ENCODE results near the gene LRP5. TPM values are rescaled to one million over a fixed set of nuclear protein-coding genes. Genes with fewer than 3 reads are reported as not detected.
"Not testable (repeated sequence)": the region's sequence is repeated elsewhere in the genome, so short reads cannot be mapped to it uniquely, and the experiment has no call there.

Gene LRP5
- total RNA-seq, 1 donor from 2014 or later = 101 TPM

DNA sequence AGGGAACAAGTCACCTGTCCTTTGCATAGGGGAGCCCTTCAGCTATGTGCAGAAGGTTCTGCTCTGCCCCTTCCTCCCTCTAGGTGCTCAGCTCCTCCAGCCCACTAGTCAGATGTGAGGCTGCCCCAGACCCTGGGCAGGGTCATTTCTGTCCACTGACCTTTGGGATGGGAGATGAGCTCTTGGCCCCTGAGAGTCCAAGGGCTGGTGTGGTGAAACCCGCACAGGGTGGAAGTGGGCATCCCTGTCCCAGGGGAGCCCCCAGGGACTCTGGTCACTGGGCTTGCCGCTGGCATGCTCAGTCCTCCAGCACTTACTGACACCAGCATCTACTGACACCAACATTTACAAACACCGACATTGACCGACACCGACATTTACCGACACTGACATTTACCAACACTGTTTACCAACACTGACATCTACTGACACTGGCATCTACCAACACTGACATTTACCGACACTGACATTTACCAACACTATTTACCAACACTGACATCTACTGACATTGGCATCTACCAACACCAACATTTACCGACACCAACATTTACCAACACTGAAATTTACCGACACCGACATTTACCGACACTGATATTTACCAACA is 76.3 kb downstream of the LRP5 start:
- DNase-seq (ENCODE audit: low read depth in 2 of 2) = no peak

DNA sequence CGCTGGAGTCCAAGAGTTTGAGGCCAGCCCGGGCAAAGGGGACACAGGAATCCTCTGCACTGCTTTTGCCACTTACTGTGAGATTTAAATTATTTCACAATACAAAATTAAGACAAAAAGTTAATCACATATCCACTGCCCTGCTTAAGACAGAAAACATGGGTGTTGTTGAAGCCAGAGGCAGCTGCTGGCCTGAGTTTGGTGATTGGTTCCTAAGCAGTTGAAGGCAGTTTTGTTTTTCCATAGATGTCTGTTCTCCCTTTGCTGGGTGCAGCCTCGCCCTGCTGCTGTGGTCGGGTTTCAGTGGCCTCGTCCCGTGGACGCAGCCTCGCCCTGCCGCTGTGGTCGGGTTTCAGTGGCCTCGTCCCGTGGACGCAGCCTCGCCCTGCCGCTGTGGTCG is 77.9 kb downstream of the LRP5 start:
- DNase-seq (ENCODE audit: low read depth in 2 of 2) = no peak

DNA sequence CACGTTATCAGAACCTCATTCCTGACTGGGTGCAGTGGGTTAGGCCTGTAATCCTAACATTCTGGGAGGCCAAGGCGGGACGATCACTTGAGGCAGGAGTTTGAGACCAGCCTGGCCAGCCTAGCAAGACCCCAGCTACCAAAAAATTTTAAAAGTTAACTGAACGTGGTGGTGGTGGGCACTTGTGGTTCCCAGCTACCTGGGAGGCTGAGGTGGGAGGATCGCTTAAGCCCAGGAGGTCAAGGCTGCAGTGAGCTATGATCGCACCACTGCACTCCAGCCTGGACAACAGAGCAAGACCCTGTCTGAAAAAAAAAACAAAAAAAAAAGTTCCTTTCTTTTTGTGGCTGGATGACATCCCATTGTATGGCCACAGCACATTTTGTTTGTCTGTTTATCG is 80.4 kb downstream of the LRP5 start:
- DNase-seq (ENCODE audit: low read depth in 2 of 2) = no peak

DNA sequence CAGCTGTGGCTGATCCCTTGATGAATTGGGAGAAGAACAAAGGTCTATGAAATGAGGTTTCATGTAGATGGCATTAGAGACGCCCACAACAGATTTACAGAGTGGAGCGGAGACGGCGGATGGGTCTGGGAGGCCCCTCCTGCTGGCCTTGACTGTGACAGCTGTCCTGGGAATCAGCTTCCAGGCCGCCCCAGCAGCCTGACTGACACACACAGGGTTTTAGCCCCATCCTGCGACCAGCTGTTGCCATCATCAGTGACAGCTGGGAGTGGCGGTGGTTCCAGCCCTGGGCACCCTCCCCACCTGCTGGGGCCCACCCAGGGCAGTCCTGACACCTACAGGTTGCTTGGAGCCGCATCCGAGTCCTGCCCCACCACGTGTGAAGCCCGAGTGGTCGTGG is 84.1 kb downstream of the LRP5 start:
- no peak for DNase-seq (ENCODE audit: low read depth in 2 of 2)

DNA sequence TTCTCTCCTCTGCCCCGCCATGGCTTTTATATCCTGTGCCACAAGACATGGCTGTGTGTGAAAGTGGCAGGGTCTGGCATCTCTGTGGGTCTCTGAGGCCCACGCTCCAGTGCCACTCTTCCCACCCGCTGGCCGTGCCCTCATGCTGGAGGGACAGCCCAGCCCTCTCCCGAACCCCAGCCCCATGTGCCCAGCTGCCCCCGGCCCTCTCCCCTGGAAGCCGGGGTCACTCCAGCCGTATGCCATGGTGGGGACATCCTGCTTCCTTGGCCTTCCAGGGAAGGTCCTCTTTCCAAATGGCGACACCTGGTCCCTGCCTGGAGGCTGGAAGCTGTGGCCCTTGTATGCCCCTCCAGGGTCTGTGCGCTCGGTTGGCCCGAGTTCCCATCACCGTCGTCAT is 84.9 kb downstream of the LRP5 start:
- DNase-seq (ENCODE audit: low read depth in 2 of 2) = no peak

DNA sequence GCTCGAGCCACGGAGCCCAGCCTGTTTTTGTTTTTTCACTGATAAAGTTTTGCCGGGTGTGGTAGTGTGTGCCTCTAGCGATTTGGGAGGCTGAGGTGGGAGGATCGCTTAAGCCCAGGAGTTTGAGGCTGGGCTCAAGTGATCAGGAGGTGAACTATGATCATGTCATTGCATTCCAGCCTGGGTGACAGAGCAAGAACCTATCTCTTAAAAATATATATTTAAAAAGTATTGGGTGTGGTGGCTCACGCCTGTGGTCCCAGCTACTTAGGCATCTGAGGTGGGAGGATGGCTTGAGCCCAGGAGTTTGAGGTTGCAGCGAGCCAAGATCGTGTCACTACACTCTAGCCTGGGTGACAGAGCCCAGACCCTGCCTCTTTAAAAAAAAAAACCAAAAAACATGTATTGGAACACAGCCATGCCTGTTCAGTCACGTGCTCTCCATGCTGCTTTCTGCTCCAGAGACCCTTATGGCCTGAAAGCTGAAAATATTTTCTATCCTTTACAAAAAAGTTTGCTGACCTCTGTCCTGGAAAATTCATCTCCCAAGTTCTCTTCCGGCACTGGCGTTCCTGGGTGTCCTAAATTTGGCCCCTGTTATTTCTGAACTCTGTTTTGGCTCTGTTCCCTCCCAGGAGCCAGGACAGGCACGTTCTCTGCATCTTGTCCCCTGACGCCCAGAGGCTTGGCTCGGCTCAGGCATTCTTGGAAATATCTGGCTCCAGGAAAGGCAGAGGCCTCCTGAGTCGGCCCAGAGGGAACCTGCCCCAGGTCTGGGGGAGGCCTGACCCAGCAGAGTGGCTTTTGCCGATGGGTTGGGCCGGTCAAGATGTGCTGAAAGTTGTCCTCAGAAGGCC is 86.8 kb downstream of the LRP5 start:
- DNase-seq (ENCODE audit: low read depth in 2 of 2) = peak in 1 of 2 donors; percentile 54

DNA sequence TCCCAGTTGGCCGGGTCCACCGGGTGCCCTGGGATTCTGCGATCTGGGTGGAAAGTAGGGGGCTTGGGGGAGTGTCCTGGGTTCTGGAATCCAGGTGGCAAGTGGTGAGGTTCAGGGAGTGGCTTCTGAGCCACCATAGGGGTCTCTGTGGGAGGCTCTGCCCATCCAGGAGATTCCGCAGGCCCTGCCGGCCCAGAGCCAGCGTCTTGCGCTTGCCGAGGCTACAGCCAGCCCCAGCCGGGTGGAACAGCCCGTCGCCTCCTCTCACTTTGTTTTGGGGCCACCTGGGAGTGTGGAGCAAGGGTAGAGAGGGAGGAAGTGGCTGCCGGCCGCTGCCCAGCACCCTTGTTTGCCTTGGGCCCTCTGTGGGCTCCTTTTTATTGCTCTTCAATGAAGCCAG is 87.5 kb downstream of the LRP5 start:
- no peak for DNase-seq (ENCODE audit: low read depth in 2 of 2)

DNA sequence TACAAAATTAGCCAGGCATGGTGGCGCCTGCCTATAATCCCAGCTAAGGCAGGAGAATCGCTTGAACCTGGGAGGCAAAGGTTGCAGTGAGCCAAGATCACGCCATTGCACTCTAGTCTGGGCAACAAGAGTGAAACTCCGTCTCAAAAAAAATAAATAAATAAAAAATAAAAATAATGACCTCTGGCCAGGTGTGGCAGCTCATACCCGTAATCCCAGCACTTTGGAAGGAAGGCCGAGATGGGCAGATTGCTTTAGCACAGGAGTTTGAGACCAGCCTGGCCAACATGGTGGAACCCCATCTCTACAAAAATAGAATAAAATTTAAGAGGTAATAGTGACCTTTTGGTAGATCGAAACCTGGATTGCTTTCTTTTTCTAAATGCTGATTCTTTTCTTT is 88.2 kb downstream of the LRP5 start:
- not testable (repeated sequence) for DNase-seq (ENCODE audit: low read depth in 2 of 2)

DNA sequence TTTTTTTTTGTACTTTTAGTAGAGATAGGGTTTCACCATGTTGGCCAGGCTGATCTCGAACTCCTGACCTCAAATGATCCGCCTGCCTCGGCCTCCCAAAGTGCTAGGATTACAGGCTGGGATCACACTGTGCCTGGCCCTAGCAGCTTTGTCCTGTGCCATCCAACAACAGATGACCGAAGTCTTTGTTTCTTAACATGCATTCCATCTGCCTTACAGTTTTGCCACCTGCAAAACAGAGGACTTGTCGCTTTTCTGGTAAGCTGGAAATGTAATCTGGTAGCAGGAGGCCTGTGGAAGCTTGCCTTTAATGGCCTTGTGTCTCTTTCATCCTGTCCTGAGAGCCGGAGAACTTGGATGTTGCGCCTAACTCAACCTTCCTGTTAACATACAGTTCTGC is 89.5 kb downstream of the LRP5 start:
- DNase-seq (ENCODE audit: low read depth in 2 of 2) = no peak

DNA sequence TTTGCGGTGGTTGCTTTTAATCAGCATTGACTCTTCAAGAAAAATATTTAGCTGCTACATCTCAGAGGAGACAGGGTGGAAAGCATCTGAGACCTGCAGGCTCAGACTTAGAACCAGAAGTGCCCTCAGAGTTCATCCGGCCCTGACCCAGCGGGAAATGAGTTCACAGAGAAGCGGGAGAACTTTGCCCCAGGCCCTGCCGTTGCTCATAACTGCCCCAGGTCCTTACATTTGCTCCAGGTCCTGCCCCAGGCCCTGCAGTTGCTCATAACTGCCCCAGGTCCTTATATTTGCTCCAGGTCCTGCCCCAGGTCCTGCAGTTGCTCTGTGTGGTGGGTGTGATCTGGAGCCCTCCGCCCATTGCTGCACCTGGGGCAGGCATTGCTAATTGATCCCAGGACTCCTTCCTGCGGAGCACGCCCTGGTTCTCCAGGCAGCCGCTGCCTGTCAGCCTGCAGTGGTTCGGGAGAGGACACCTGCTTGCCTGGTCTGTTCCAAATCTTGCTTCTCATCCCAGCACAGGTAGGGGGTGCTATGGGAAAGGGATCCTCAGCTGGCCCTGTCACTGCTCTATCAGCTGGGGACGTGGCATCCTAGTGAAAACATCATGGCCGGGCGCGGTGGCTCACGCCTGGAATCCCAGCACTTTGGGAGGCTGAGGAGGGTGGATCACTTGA is 90.1 kb downstream of the LRP5 start:
- DNase-seq (ENCODE audit: low read depth in 2 of 2) = no peak

DNA sequence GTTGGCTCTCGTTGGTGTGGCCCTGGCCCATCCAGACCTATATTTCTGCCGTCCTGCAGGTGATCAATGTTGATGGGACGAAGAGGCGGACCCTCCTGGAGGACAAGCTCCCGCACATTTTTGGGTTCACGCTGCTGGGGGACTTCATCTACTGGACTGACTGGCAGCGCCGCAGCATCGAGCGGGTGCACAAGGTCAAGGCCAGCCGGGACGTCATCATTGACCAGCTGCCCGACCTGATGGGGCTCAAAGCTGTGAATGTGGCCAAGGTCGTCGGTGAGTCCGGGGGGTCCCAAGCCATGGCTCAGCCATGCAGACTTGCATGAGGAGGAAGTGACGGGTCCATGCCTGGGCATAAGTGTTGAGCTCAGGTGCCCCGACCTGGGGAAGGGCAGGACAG is 91.0 kb downstream of the LRP5 start:
- DNase-seq (ENCODE audit: low read depth in 2 of 2) = no peak

DNA sequence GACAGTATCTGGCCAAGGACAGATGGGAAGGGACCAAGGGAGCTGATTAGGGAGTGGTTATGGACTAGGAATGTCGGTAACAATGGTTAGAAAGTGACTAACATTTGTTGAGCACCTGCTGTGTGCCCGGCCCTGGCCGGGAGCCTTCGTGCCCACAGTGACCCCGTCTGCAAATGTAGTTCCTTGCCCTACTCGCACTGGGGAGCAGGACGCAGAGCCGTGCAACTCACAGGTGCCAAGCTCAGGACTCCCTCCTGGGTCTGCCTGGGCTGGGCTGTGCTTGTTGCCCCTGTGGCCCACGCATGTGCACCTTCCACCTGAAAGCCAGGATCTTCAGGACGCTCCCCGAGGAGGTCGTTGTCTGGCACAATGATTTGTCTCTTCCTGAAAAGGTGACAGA is 91.4 kb downstream of the LRP5 start:
- DNase-seq (ENCODE audit: low read depth in 2 of 2) = no peak

DNA sequence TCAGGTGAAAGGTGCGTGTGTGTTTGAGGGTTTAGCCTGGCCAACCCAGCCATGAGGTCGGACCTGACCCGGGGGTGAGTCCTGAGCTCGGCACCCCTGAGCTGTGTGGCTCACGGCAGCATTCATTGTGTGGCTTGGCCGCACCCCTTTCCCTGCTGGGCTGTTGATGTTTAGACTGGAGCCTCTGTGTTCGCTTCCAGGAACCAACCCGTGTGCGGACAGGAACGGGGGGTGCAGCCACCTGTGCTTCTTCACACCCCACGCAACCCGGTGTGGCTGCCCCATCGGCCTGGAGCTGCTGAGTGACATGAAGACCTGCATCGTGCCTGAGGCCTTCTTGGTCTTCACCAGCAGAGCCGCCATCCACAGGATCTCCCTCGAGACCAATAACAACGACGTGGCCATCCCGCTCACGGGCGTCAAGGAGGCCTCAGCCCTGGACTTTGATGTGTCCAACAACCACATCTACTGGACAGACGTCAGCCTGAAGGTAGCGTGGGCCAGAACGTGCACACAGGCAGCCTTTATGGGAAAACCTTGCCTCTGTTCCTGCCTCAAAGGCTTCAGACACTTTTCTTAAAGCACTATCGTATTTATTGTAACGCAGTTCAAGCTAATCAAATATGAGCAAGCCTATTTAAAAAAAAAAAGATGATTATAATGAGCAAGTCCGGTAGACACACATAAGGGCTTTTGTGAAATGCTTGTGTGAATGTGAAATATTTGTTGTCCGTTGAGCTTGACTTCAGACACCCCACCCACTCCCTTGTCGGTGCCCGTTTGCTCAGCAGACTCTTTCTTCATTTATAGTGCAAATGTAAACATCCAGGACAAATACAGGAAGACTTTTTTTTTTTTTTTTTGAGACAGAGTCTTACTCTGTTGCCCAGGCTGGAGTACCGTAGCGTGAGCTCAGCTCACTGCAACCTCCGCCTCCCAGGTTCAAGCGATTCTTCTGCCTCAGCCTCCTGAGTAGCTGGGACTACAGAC is 94.2 kb downstream of the LRP5 start:
- DNase-seq (ENCODE audit: low read depth in 2 of 2) = peak in 1 of 2 donors; percentile 59

DNA sequence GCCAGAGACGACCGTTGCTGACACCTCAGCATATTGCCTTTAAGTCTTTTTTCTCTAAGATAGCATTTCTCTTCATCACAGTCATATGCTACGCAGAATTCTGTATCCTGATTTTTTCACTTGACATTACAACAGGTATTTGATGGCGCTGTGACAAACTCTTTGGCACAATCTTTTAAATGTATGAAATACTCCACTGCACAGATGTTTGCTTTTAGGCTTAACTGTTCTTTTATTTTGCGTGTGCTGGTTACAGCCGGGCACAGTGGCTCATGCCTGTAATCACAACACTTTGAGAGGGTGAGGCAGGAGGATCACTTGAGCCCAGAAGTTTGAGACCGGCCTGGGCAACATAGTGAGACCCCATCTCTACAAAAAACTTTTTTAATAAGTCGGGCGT is 96.1 kb downstream of the LRP5 start:
- DNase-seq (ENCODE audit: low read depth in 2 of 2) = no peak

DNA sequence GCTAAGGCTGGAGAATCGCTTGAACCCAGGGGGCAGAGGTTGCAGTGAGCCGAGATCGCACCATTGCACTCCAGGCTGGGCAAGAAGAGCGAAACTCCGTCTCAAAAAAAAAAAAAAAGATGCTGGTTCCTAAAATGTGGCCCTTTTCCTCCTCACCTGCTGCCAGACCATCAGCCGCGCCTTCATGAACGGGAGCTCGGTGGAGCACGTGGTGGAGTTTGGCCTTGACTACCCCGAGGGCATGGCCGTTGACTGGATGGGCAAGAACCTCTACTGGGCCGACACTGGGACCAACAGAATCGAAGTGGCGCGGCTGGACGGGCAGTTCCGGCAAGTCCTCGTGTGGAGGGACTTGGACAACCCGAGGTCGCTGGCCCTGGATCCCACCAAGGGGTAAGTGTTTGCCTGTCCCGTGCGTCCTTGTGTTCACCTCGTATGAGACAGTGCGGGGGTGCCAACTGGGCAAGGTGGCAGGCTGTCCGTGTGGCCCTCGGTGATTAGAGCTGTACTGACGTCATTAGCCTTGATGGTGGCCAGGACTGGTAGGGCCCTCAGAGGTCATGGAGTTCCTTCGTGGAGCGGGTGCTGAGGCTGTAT is 97.5 kb downstream of the LRP5 start:
- DNase-seq (ENCODE audit: low read depth in 2 of 2) = no peak

DNA sequence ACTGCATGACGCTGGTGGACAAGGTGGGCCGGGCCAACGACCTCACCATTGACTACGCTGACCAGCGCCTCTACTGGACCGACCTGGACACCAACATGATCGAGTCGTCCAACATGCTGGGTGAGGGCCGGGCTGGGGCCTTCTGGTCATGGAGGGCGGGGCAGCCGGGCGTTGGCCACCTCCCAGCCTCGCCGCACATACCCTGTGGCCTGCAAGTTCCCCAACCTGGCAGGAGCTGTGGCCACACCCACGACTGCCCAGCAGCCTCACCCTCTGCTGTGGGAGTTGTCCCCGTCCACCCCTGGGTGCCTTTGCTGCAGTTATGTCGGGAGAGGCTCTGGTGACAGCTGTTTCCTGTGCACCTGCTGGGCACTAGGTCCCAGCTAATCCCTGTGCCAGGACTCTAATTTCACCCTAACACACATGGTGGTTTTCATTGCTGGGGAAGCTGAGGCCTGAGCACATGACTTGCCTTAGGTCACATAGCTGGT is 99.2 kb downstream of the LRP5 start:
- no peak for DNase-seq (ENCODE audit: low read depth in 2 of 2)

DNA sequence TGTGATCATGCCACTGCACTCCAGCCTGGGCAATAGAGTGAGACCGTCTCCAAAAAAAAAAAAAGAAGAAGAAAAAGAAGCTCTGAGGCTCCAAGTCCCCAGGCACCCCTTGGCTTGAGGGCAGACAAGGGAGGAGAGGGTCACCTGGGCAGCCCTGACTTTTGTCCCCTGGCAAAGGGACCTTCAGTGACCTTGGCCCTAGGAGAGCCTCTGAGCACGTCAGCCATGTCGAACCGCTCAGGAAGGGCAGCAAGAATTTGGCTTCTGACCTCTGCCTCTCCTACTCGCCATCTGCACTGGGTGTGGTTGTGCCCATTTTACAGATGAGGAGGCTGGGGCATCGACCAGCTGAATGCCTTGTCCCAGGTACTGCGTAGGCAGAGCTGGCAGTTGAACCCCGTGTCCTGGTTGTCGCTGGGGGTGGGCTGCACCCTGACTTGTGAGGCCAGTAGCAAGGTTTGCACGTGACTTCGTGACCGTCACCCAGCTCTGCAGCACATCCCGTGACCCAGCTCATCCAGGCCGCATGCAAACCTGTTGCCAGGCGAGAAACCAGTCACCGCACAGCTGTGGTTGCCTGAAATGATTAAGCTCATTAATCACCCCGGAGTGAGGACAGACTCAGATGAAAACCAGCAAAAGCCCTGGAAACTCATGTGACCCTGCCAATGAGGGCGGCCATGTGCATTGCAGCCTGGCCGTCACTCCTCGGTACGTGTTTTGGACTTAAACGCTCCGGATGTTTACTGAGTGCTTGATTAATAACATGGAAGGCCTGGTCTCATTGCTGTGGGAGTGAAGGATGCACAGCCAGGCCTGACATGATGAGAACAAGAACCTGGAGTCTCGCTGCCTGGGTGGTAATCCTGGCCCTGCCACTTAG is 100.4 kb downstream of the LRP5 start:
- DNase-seq (ENCODE audit: low read depth in 2 of 2) = peak; percentile 36 to 62

DNA sequence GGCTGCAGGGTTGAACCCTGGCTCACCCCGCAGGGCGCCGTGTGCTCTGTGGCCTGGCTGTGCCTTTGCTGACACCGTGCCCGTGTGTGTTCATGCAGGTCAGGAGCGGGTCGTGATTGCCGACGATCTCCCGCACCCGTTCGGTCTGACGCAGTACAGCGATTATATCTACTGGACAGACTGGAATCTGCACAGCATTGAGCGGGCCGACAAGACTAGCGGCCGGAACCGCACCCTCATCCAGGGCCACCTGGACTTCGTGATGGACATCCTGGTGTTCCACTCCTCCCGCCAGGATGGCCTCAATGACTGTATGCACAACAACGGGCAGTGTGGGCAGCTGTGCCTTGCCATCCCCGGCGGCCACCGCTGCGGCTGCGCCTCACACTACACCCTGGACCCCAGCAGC is 101.2 kb downstream of the LRP5 start:
- DNase-seq (ENCODE audit: low read depth in 2 of 2) = peak in 1 of 2 donors; percentile 38

DNA sequence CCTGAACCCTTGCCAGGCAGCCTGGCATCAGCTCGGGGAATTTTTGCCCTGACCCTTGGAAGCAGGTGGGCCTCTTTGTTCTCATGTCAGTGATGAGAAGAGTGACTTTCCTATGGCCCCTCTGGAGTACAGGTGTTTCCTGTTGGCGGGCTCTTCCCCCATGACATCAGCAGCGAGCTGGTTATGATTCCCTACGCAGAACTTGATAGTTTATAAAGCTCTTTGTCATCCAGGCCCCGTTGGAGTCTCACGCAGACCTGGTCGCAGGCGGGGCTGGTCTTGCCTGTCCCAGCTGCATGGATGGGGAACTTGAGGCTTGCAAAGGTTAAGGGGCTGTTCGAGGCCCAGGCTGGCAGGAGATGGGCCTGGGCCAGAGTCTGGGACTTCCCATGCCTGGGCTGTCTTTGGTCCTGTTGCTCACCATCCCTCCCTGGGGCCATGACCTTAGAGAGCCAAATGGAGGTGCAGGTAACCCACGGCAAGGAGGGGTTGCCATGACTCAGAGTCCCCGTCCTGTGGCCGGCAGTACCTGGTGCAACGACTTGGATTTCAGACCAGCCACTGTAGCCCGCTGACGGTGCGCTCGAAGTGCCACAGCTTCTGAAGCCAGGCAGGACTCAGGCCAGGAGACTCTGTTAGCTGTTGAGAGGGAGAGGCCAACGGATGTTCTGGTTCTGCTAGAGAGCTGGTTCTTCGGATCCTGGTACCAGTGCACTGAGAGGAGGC is 102.3 kb downstream of the LRP5 start:
- DNase-seq (ENCODE audit: low read depth in 2 of 2) = peak; percentile 90 to 97

All from lung microvascular endothelial cell (primary cell).